CD4-positive, alpha-beta T cell (primary cell): Measurements from ENCODE around the gene FTSJ1. TPM values are rescaled to one million over a fixed set of nuclear protein-coding genes. Genes with fewer than 3 reads are reported as not detected.

Experiments used
- ATAC-seq: fragments of 200-7000 bp; cut with Tn5 transposase; one replicate; pipeline ENCODE4 v1.10.0; 2022; ENCODE audit warnings: mild to moderate bottlenecking; ENCODE audit not compliant: poor library complexity
- CTCF ChIA-PET: fragments of 350-600 bp; sonication (Branson Sonifier 250); formaldehyde crosslinking; loops from one replicate; lab custom pipeline; 2021; ENCODE audit warnings: antibody characterized with exemption, inconsistent platforms; lab: Charles Lee
- POLR2A ChIA-PET: fragments of 350-600 bp; sonication (Branson Sonifier 250); formaldehyde crosslinking; loops from one replicate; lab custom pipeline; 2021; ENCODE audit warnings: antibody characterized with exemption, inconsistent platforms; lab: Charles Lee
- DNase-seq, 14 experiments: peaks; one replicate each; pipeline ENCODE4 v3.0.0-alpha.2; 2013 to 2020; ENCODE audit warnings: mixed read lengths in 2 of 14
- H3K27ac ChIP-seq, 2 donors: one replicate each; pipeline versions ENCODE4 v1.5.1 to v1.7.0; 2013; ENCODE audit warnings: low read length in 2 of 2, low read depth in 1 of 2, mild to moderate bottlenecking in 1 of 2
- H3K27me3 ChIP-seq, 2 experiments: 1 replicate in 1 of 2; 2 replicates in 1 of 2; pipeline versions ENCODE4 v1.6.1 to v1.7.0; 2013; ENCODE audit warnings: low read length in 2 of 2, control low read depth in 1 of 2, mild to moderate bottlenecking in 1 of 2, moderate library complexity in 1 of 2; ENCODE audit not compliant: insufficient read depth in 2 of 2, control insufficient read depth in 1 of 2
- H3K36me3 ChIP-seq: one replicate; pipeline ENCODE4 v1.6.1; 2013; ENCODE audit warnings: low read length, control low read depth; ENCODE audit not compliant: insufficient read depth
- H3K4me1 ChIP-seq: one replicate; pipeline ENCODE4 v1.6.1; 2013; ENCODE audit warnings: low read length, control low read depth; ENCODE audit not compliant: insufficient read depth
- H3K4me3 ChIP-seq: one replicate; pipeline ENCODE4 v1.5.1; 2013; ENCODE audit warnings: mild to moderate bottlenecking, low read length, moderate library complexity
- H3K9me3 ChIP-seq, 2 experiments: 1 replicate in 1 of 2; 2 replicates in 1 of 2; pipeline versions ENCODE4 v1.6.1 to v1.7.0; 2013; ENCODE audit warnings: low read length in 2 of 2, mild to moderate bottlenecking in 2 of 2, control low read depth in 1 of 2, moderate library complexity in 1 of 2; ENCODE audit not compliant: control insufficient read depth in 1 of 2, insufficient read depth in 1 of 2
- H3K27ac Mint-ChIP-seq: one replicate; pipeline ENCODE4 v1.8.0; 2020; ENCODE audit warnings: mixed read lengths
- H3K27me3 Mint-ChIP-seq: one replicate; pipeline ENCODE4 v1.8.0; 2021; ENCODE audit warnings: mixed read lengths
- H3K36me3 Mint-ChIP-seq: one replicate; pipeline ENCODE4 v1.8.0; 2021; ENCODE audit warnings: low read depth, mixed read lengths
- H3K4me1 Mint-ChIP-seq: one replicate; pipeline ENCODE4 v1.8.0; 2021; ENCODE audit warnings: low read depth, mixed read lengths
- H3K4me3 Mint-ChIP-seq: one replicate; pipeline ENCODE4 v1.8.0; 2020; ENCODE audit warnings: mild to moderate bottlenecking, mixed read lengths
- H3K9me3 Mint-ChIP-seq: one replicate; pipeline ENCODE4 v1.8.0; 2020; ENCODE audit warnings: mixed read lengths
- intact Hi-C, 2 experiments: fragments of 100-400 bp; cut with DNase I in 1 of 2; cut with micrococcal nuclease in 1 of 2; formaldehyde crosslinking; loops; one replicate each; pipeline versions ENCODE4 v1.15.1 to v1.9.0; 2023 to 2025; cut with DNase I, micrococcal nuclease
- total RNA-seq, 174 experiments: library from RNA in 2 of 174; stranded (reverse) in 2 of 174; gene quantifications; one replicate each; pipeline ENCODE4 v1.2.3 and lab custom pipeline; 2021 to 2026
- TF ChIP-seq, protein P1 (sequence below): fragments of 200-600 bp; IDR thresholded peaks from one replicate; pipeline ENCODE4 v1.8.0; 2022; ENCODE audit warnings: antibody characterized with exemption, mild to moderate bottlenecking

Gene FTSJ1
- total RNA-seq, 2 experiments from 2014 or later, result 60.0 to 61.0 TPM

DNA sequence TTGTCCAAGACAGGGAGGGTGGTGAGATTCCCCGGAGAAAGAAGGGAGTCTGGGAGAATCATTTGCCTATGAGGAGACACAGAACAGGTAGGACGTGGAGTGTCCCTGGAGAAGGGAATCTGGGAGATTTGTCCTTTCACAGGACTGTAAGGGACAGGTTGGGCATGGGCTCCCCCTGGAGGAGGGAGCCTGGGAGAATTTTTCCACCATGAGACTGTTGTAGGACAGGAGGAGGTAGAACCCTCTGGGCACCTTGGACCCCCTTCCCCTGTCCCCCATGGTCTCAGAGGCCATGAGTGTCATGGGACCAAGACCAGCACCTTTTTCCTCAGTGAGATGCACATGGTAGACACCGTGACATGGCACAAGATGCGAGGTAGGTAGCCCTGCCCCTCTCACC is 35.6 kb downstream of the FTSJ1 start:
- DNase-seq (no peak), ATAC-seq (no peak)
- Histone ChIP-seq H3K4me3 (no peak overlapping the region), H3K4me1 (peaks cover 19% of the 10 kb centered on the region), H3K36me3 (peaks cover 6% of the 10 kb centered on the region), H3K27ac (no peak overlapping the region), H3K9me3 (no peaks in the 10 kb centered on the region), H3K27me3 (no peaks in the 10 kb centered on the region)
- CTCF ChIA-PET, result no interaction called here
- Mint-ChIP-seq H3K4me1 (peaks cover 26% of the 10 kb centered on the region), H3K27me3 (no peaks in the 10 kb centered on the region), H3K27ac (no peak overlapping the region), H3K36me3 (peaks cover 25% of the 10 kb centered on the region), H3K9me3 (no peaks in the 10 kb centered on the region), H3K4me3 (no peak overlapping the region)
- TF ChIP-seq, protein P1, sequence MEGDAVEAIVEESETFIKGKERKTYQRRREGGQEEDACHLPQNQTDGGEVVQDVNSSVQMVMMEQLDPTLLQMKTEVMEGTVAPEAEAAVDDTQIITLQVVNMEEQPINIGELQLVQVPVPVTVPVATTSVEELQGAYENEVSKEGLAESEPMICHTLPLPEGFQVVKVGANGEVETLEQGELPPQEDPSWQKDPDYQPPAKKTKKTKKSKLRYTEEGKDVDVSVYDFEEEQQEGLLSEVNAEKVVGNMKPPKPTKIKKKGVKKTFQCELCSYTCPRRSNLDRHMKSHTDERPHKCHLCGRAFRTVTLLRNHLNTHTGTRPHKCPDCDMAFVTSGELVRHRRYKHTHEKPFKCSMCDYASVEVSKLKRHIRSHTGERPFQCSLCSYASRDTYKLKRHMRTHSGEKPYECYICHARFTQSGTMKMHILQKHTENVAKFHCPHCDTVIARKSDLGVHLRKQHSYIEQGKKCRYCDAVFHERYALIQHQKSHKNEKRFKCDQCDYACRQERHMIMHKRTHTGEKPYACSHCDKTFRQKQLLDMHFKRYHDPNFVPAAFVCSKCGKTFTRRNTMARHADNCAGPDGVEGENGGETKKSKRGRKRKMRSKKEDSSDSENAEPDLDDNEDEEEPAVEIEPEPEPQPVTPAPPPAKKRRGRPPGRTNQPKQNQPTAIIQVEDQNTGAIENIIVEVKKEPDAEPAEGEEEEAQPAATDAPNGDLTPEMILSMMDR, result no peak
- intact Hi-C loops, result no loop called here
- POLR2A ChIA-PET, result no interaction called here

DNA sequence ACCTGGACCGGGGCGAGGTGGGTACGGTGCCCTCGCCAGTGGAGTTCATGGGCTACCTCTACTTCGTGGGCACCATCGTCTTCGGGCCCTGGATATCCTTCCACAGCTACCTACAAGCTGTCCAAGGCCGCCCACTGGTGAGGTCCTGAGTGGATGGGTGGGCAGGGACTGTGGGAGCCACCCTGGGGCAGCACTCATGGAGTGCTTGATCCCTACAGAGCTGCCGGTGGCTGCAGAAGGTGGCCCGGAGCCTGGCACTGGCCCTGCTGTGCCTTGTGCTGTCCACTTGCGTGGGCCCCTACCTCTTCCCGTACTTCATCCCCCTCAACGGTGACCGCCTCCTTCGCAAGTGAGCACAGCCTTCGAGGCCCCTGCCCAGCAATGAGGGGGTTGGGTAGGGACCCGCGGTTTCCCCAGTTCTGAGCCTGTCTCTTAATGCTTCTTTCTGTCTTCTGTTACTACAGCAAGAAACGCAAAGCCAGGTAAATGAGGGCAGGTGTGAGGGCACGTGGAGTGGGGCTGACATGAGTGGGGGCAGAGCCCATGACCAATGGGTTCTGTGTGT is 36.5 kb downstream of the FTSJ1 start:
- Histone ChIP-seq H3K27ac (no peak overlapping the region), H3K36me3 (peaks cover 6% of the 10 kb centered on the region), H3K4me3 (no peak overlapping the region), H3K27me3 (no peaks in the 10 kb centered on the region), H3K9me3 (no peaks in the 10 kb centered on the region), H3K4me1 (peaks cover 25% of the 10 kb centered on the region)
- no peak for ATAC-seq
- TF ChIP-seq, protein P1, result no peak
- Mint-ChIP-seq H3K27ac (no peak overlapping the region), H3K27me3 (no peaks in the 10 kb centered on the region), H3K9me3 (no peaks in the 10 kb centered on the region), H3K4me1 (peaks cover 26% of the 10 kb centered on the region), H3K4me3 (no peak overlapping the region), H3K36me3 (peaks cover 25% of the 10 kb centered on the region)
- CTCF ChIA-PET, result no interaction called here
- POLR2A ChIA-PET, result no interaction called here
- no peak for DNase-seq
- intact Hi-C loops, result no loop called here

DNA sequence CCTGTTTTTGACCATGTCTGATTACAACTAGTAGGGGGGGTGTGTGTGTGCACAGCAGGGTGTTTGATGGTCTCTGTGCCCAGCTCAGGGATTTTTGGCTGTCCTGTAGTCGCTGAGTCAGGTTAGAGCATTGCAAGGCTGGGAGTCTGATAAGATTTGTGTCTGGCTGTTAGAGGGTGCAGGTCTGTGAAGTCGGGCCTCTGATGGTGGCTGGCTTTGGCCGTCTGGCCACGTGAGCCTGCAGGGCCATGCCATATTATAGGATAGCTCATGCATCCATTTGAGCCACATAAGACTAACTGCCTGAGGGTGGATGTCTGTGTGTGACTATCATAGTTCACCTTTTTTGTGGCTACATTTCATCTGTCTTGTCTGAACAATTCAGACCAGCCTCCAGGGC is 37.7 kb downstream of the FTSJ1 start:
- ATAC-seq (no peak), DNase-seq (no peak)
- peaks cover 17% of the 10 kb centered on the region for H3K4me1 ChIP-seq
- H3K27ac Mint-ChIP-seq, result no peak overlapping the region
- no peaks in the 10 kb centered on the region for H3K27me3 Mint-ChIP-seq
- TF ChIP-seq, protein P1, result no peak
- H3K9me3 Mint-ChIP-seq, result no peaks in the 10 kb centered on the region
- H3K9me3 ChIP-seq, result no peaks in the 10 kb centered on the region
- H3K4me3 Mint-ChIP-seq, result no peak overlapping the region
- H3K36me3 ChIP-seq, result peaks cover 6% of the 10 kb centered on the region
- intact Hi-C loops, result no loop called here
- peaks cover 22% of the 10 kb centered on the region for H3K4me1 Mint-ChIP-seq
- no peak overlapping the region for H3K4me3 ChIP-seq
- H3K36me3 Mint-ChIP-seq, result peaks cover 25% of the 10 kb centered on the region
- ChIA-PET CTCF (no interaction called here), POLR2A (no interaction called here)
- H3K27ac ChIP-seq, result no peak overlapping the region
- H3K27me3 ChIP-seq, result no peaks in the 10 kb centered on the region
